Neutrophil (primary cell): ENCODE measurements around the gene VPS37C.
A peak's percentile ranks its signal among the peaks of the same experiment; 100 is the strongest.
"Not testable (repeated sequence)": the region's sequence is repeated elsewhere in the genome, so short reads cannot be mapped to it uniquely, and the experiment has no call there.

Experiments used
- H3K27ac ChIP-seq: fragments of 200-600 bp; sonication (generic); 2 replicates; pipeline ENCODE4 v1.5.1; 2016; ENCODE audit warnings: mild to moderate bottlenecking, moderate library complexity
- H3K27me3 ChIP-seq: fragments of 200-600 bp; sonication (generic); 2 replicates; pipeline ENCODE4 v1.6.0; 2016; ENCODE audit warnings: mild to moderate bottlenecking
- H3K36me3 ChIP-seq: fragments of 200-600 bp; sonication (generic); 2 replicates; pipeline ENCODE4 v1.5.1; 2017
- H3K4me1 ChIP-seq, 2 experiments: fragments of 200-600 bp in 1 of 2; sonication (generic) in 1 of 2; 1 replicate in 1 of 2; 2 replicates in 1 of 2; pipeline versions ENCODE4 v1.5.1 to v1.6.1; 2013 to 2016; ENCODE audit warnings: low read depth in 1 of 2, low read length in 1 of 2, mild to moderate bottlenecking in 1 of 2, moderate library complexity in 1 of 2; ENCODE audit not compliant: control insufficient read depth in 1 of 2, insufficient read depth in 1 of 2
- H3K4me3 ChIP-seq, 2 experiments: fragments of 200-600 bp in 1 of 2; sonication (generic) in 1 of 2; 1 replicate in 1 of 2; 2 replicates in 1 of 2; pipeline ENCODE4 v1.5.1; 2013 to 2016; ENCODE audit warnings: low read depth in 1 of 2, low read length in 1 of 2, mild to moderate bottlenecking in 1 of 2, moderate library complexity in 1 of 2
- H3K9me3 ChIP-seq: fragments of 200-600 bp; sonication (generic); 2 replicates; pipeline ENCODE4 v1.5.1; 2016
- TF ChIP-seq, protein P1 (sequence below): fragments of 200-600 bp; sonication (generic); IDR thresholded peaks from 2 replicates; pipeline ENCODE4 v1.5.1; 2016; ENCODE audit warnings: antibody characterized with exemption

Gene VPS37C

GRCh38 chr11:61161190-61162091 is at the start of gene VPS37C:
Gene VPS37C (minus strand): TSS chr11:61161426. CDS start chr11:61138829, 22,597 bp downstream.
- no peaks in the 10 kb centered on the region for H3K9me3 ChIP-seq
- peak within 1 kb of the TSS; percentile 99 for H3K27ac ChIP-seq
- H3K4me1 ChIP-seq = peaks cover 77 to 90% of the 10 kb centered on the region in 2 experiments
- TF ChIP-seq, protein P1, sequence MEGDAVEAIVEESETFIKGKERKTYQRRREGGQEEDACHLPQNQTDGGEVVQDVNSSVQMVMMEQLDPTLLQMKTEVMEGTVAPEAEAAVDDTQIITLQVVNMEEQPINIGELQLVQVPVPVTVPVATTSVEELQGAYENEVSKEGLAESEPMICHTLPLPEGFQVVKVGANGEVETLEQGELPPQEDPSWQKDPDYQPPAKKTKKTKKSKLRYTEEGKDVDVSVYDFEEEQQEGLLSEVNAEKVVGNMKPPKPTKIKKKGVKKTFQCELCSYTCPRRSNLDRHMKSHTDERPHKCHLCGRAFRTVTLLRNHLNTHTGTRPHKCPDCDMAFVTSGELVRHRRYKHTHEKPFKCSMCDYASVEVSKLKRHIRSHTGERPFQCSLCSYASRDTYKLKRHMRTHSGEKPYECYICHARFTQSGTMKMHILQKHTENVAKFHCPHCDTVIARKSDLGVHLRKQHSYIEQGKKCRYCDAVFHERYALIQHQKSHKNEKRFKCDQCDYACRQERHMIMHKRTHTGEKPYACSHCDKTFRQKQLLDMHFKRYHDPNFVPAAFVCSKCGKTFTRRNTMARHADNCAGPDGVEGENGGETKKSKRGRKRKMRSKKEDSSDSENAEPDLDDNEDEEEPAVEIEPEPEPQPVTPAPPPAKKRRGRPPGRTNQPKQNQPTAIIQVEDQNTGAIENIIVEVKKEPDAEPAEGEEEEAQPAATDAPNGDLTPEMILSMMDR = no peak
- H3K4me3 ChIP-seq = peak within 1 kb of the TSS; percentile 61 to 84
- no peaks in the 10 kb centered on the region for H3K36me3 ChIP-seq
- H3K27me3 ChIP-seq = no peaks in the 10 kb centered on the region

- H3K27ac ChIP-seq, H3K4me3 ChIP-seq, H3K27me3 ChIP-seq, H3K9me3 ChIP-seq, H3K36me3 ChIP-seq, H3K4me1 ChIP-seq: not testable (repeated sequence)
Observed at GRCh38 chr11:61210629-61211028, 49.4 kb upstream of the VPS37C start.

DNA sequence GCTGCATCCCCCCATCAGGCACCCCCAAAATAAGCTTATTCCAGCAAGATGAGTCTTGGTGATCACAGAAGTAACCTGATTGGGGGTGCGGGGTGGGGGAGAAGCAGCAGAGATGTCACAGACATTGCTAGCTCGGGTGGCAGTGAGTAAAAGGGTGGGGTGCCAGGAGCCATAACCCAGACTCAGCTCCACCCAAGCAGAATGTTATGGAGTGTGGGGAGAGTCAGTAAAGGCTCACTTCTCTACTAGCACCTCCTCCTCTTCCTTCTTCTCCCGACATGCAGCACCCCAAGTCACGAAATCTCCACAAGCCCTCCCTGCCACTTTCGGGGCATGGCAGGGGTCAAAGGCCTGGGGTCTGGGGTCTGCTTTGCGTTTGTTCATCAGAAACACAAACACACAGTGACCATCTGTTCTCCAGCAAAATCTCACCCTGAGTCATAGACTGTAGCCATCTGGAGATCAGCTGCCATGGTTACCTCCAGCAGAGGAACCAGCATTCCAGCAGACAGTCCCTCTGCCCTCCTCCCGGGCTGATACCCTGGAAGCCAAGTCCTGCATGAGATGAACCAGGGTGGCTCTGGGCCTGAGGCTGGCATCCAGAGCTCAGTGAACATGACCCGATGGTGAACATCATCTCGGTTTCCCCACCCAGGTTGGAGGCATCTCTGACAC is 46.5 kb upstream of the VPS37C start:
- H3K4me3 ChIP-seq, H3K4me1 ChIP-seq, H3K27ac ChIP-seq, H3K9me3 ChIP-seq, H3K36me3 ChIP-seq, H3K27me3 ChIP-seq: not testable (repeated sequence)

DNA sequence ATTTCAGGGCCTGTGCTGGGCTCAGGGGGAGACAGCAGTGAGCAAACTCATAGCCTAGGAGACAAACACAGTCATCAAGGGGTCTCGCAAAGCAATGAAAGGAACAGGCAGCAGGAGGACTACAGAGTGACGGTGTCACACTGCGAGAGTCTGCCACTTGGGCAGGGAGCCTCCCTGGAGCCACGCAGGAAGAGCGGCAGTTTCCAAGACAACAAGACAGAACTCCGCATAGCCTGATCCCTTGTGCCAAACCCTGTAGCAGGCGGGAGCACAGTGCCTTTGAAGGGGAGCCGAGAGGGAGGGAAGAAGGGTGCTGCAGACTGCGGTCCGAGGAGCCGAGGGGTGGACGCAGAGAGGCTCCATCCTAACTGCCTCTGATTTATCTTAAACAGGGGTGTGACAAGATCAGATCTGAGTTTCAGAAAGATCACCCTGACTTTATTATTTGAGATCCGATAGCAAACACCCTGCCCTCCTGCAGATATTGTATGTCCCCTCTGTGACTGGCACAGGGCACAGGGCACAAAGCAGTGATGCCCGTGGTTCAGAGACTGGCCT is 43.4 kb upstream of the VPS37C start:
- H3K36me3 ChIP-seq, H3K4me1 ChIP-seq: not testable (repeated sequence)

GRCh38 chr11:61203873-61204272 is 42.6 kb upstream of the VPS37C start:
- not testable (repeated sequence) for H3K27me3 ChIP-seq, H3K9me3 ChIP-seq, H3K36me3 ChIP-seq, H3K4me1 ChIP-seq, H3K27ac ChIP-seq, H3K4me3 ChIP-seq

More for the DNA sequence above, 43.4 kb upstream of the VPS37C start:
- H3K27me3 ChIP-seq, H3K9me3 ChIP-seq, H3K4me3 ChIP-seq, H3K27ac ChIP-seq: not testable (repeated sequence)

GRCh38 chr11:61202950-61203746 is 41.9 kb upstream of the VPS37C start, which contains the start of gene PGA3:
Gene PGA3 (plus strand): TSS chr11:61203515. CDS start chr11:61203565, 50 bp downstream.
- H3K9me3 ChIP-seq, H3K36me3 ChIP-seq, H3K27ac ChIP-seq, H3K27me3 ChIP-seq, H3K4me1 ChIP-seq, H3K4me3 ChIP-seq: not testable (repeated sequence)

DNA sequence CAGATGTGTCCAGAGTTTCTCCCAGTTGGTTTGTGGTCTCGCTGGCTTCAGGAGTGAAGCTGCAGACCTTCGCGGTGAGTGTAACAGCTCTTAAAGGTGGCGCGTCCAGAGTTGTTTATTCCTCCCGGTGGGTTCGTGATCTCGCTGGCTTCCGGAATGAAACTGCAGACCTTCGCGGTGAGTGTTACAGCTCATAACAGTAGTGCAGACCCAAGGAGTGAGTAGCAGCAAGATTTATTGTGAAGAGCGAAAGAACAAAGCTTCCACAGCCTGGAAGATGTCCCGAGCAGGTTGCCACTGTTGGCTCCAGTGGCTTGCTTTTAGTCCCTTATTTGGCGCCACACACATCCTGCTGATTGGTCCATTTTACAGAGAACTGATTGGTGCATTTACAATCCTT is 40.2 kb upstream of the VPS37C start:
- Histone ChIP-seq H3K36me3 (no peaks in the 10 kb centered on the region), H3K9me3 (no peaks in the 10 kb centered on the region), H3K27ac (no peak overlapping the region), H3K4me3 (no peak overlapping the region), H3K4me1 (no peaks in the 10 kb centered on the region), H3K27me3 (peaks cover 6% of the 10 kb centered on the region)
- TF ChIP-seq, protein P1 = no peak
